CD14-positive monocyte (primary cell): ENCODE measurements around the gene FRMD3. TPM values are rescaled to one million over a fixed set of nuclear protein-coding genes. Genes with fewer than 3 reads are reported as not detected.
A peak's percentile ranks its signal among the peaks of the same experiment; 100 is the strongest.

Source experiments
- DNase-seq, 3 donors: peaks; one replicate each; pipeline ENCODE4 v3.0.0-alpha.2; 2011 to 2022
- H2AFZ ChIP-seq: 2 replicates; pipeline ENCODE4 v1.6.0; 2012; ENCODE audit warnings: mild to moderate bottlenecking, low read depth, low read length, inconsistent platforms; ENCODE audit not compliant: insufficient read depth, poor library complexity, severe bottlenecking
- H3K27ac ChIP-seq, 2 donors: 1 replicate in 1 of 2; 2 replicates in 1 of 2; pipeline ENCODE4 v1.5.1; 2012 to 2013; ENCODE audit warnings: low read length in 2 of 2, control low read depth in 1 of 2, inconsistent platforms in 1 of 2, low read depth in 1 of 2, mild to moderate bottlenecking in 1 of 2
- H3K27me3 ChIP-seq, 2 donors: one replicate each; pipeline versions ENCODE4 v1.6.0 to v1.6.1; 2011 to 2013; ENCODE audit warnings: low read length in 2 of 2; ENCODE audit not compliant: control insufficient read depth in 2 of 2, insufficient read depth in 2 of 2
- H3K36me3 ChIP-seq, 2 donors: replicated peaks in 1 of 2; 1 replicate in 1 of 2; 2 replicates in 1 of 2; pipeline versions ENCODE4 v1.5.1 to v1.6.1; 2012 to 2013; ENCODE audit warnings: low read length in 2 of 2, control low read depth in 1 of 2, inconsistent platforms in 1 of 2, mild to moderate bottlenecking in 1 of 2; ENCODE audit not compliant: insufficient read depth in 2 of 2, control insufficient read depth in 1 of 2
- H3K4me1 ChIP-seq, 2 donors: 1 replicate in 1 of 2; 2 replicates in 1 of 2; pipeline versions ENCODE4 v1.5.1 to v1.6.1; 2012 to 2013; ENCODE audit warnings: low read length in 2 of 2, control low read depth in 1 of 2, inconsistent platforms in 1 of 2, mild to moderate bottlenecking in 1 of 2, moderate library complexity in 1 of 2; ENCODE audit not compliant: insufficient read depth in 2 of 2, control insufficient read depth in 1 of 2
- H3K4me2 ChIP-seq: replicated peaks from 2 replicates; pipeline ENCODE3; 2012; ENCODE audit warnings: low read length, moderate library complexity, mild to moderate bottlenecking; ENCODE audit not compliant: poor library complexity, severe bottlenecking; ENCODE audit errors: extremely low read depth
- H3K4me3 ChIP-seq, 3 experiments: fragments of 200-600 bp in 1 of 3; sonication (generic) in 1 of 3; replicated peaks in 1 of 3; 1 replicate in 2 of 3; 2 replicates in 1 of 3; pipeline ENCODE4 v1.5.1; 2011 to 2013; ENCODE audit warnings: low read length in 3 of 3, mild to moderate bottlenecking in 3 of 3, control low read depth in 2 of 3, low read depth in 2 of 3, inconsistent platforms in 1 of 3, moderate library complexity in 1 of 3
- H3K79me2 ChIP-seq: 2 replicates; pipeline ENCODE4 v1.6.0; 2012; ENCODE audit warnings: mild to moderate bottlenecking, control low read depth, inconsistent platforms, low read length, moderate library complexity; ENCODE audit not compliant: insufficient read depth
- H3K9ac ChIP-seq: 2 replicates; pipeline ENCODE4 v1.6.0; 2017; ENCODE audit warnings: low read length, mild to moderate bottlenecking; ENCODE audit not compliant: insufficient read depth, poor library complexity, severe bottlenecking
- H3K9me3 ChIP-seq, 2 donors: replicated peaks in 1 of 2; 1 replicate in 1 of 2; 2 replicates in 1 of 2; pipeline versions ENCODE4 v1.5.1 to v1.6.1; 2012 to 2013; ENCODE audit warnings: low read length in 2 of 2, control low read depth in 1 of 2; ENCODE audit not compliant: control insufficient read depth in 1 of 2, insufficient read depth in 1 of 2
- H4K20me1 ChIP-seq: 2 replicates; pipeline ENCODE4 v1.6.0; 2012; ENCODE audit warnings: mild to moderate bottlenecking, low read length, control low read depth, moderate library complexity; ENCODE audit not compliant: insufficient read depth
- H3K27ac Mint-ChIP-seq, 7 donors: one replicate each; pipeline ENCODE4 v1.8.0; 2020; ENCODE audit warnings: mild to moderate bottlenecking in 7 of 7, mixed read lengths in 7 of 7, moderate library complexity in 6 of 7, inconsistent platforms in 2 of 7
- H3K27me3 Mint-ChIP-seq, 3 donors: one replicate each; pipeline ENCODE4 v1.8.0; 2021 to 2022; ENCODE audit warnings: low read depth in 3 of 3, mild to moderate bottlenecking in 3 of 3, mixed read lengths in 3 of 3, moderate library complexity in 3 of 3, inconsistent platforms in 1 of 3
- H3K36me3 Mint-ChIP-seq, 2 donors: one replicate each; pipeline ENCODE4 v1.8.0; 2020; ENCODE audit warnings: mixed read lengths in 2 of 2, inconsistent platforms in 1 of 2, mild to moderate bottlenecking in 1 of 2
- H3K4me1 Mint-ChIP-seq: one replicate; pipeline ENCODE4 v1.8.0; 2020; ENCODE audit warnings: mild to moderate bottlenecking, mixed read lengths
- H3K4me3 Mint-ChIP-seq, 2 donors: one replicate each; pipeline ENCODE4 v1.8.0; 2020; ENCODE audit warnings: mild to moderate bottlenecking in 2 of 2, mixed read lengths in 2 of 2, moderate library complexity in 1 of 2
- H3K9me3 Mint-ChIP-seq, 7 donors: one replicate each; pipeline ENCODE4 v1.8.0; 2020 to 2022; ENCODE audit warnings: mixed read lengths in 7 of 7, mild to moderate bottlenecking in 6 of 7, moderate library complexity in 6 of 7, inconsistent platforms in 2 of 7
- WGBS: methylation state at CpG from one replicate; pipeline ENCODE4 v1.1.5; 2013; ENCODE audit warnings: missing lambda C conversion rate; ENCODE audit not compliant: insufficient coverage; 5-methylcytosine and 5-hydroxymethylcytosine counted together
- intact Hi-C, 2 donors: fragments of 100-400 bp; cut with micrococcal nuclease; formaldehyde crosslinking; loops; one replicate each; pipeline versions ENCODE4 v1.15.0 to v1.15.1; 2023
- polyA plus RNA-seq, 3 donors: library from polyadenylated mRNA; depleted of rRNA in 1 of 3; unstranded in 2 of 3; stranded (reverse) in 1 of 3; fragments of 300-500 nt in 2 of 3; fragments of >200 nt in 1 of 3; fragmentation: Illumina TruSeq in 2 of 3; gene quantifications; 1 replicate in 2 of 3; 2 replicates in 1 of 3; pipeline ENCODE4 v1.2.3, GENCODE V29; 2012 to 2021
- TF ChIP-seq, protein P1 (sequence below): fragments of 200-600 bp; IDR thresholded peaks from one replicate; pipeline ENCODE4 v1.8.0; 2022; ENCODE audit warnings: antibody characterized with exemption, mild to moderate bottlenecking

Gene FRMD3
- polyA plus RNA-seq, 3 donors = 2.8 to 9.8 (median 4.2) TPM

DNA sequence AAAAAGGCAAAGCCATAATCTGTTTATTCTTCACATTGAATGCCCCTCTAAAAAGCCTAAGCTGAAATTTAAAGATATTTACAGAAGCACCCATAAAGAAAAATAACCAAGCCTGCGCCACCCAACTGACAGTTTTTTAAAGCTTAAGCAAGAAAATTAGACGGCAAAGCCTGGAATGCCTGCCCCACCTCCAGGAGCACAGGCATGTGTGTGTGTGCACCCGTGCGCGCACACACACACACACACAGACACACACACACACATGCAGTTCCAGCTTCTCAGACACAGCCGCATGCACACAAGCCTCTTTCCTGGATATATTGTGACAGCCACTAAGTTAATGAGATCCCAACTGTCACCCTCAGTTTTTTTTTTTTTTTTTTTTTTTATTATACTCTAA lies 88.2 kb downstream of the FRMD3 start:
- H3K9me3 ChIP-seq = no peaks in the 10 kb centered on the region
- no peaks in the 10 kb centered on the region for H4K20me1 ChIP-seq
- H3K9ac ChIP-seq = no peak overlapping the region
- no peaks in the 10 kb centered on the region for H3K4me1 ChIP-seq
- H3K27me3 Mint-ChIP-seq = peaks cover 0 to 6% (median 3%) of the 10 kb centered on the region in 3 donors
- no peak overlapping the region for H3K27ac Mint-ChIP-seq
- H3K27ac ChIP-seq = no peak overlapping the region
- H3K27me3 ChIP-seq = no peaks in the 10 kb centered on the region
- DNase-seq = no peak
- H3K4me3 ChIP-seq = no peak overlapping the region
- peaks cover 0 to 7% (median under 1%) of the 10 kb centered on the region in 7 donors for H3K9me3 Mint-ChIP-seq
- no peak overlapping the region for H3K4me3 Mint-ChIP-seq
- no peak overlapping the region for H2AFZ ChIP-seq
- intact Hi-C loops = no loop called here
- no peaks in the 10 kb centered on the region for H3K36me3 ChIP-seq
- H3K36me3 Mint-ChIP-seq = peaks cover 0 to 13% of the 10 kb centered on the region in 2 donors
- no peak overlapping the region for H3K4me2 ChIP-seq
- H3K4me1 Mint-ChIP-seq = no peaks in the 10 kb centered on the region
- TF ChIP-seq, protein P1, sequence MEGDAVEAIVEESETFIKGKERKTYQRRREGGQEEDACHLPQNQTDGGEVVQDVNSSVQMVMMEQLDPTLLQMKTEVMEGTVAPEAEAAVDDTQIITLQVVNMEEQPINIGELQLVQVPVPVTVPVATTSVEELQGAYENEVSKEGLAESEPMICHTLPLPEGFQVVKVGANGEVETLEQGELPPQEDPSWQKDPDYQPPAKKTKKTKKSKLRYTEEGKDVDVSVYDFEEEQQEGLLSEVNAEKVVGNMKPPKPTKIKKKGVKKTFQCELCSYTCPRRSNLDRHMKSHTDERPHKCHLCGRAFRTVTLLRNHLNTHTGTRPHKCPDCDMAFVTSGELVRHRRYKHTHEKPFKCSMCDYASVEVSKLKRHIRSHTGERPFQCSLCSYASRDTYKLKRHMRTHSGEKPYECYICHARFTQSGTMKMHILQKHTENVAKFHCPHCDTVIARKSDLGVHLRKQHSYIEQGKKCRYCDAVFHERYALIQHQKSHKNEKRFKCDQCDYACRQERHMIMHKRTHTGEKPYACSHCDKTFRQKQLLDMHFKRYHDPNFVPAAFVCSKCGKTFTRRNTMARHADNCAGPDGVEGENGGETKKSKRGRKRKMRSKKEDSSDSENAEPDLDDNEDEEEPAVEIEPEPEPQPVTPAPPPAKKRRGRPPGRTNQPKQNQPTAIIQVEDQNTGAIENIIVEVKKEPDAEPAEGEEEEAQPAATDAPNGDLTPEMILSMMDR = no peak
- H3K79me2 ChIP-seq = no peaks in the 10 kb centered on the region
- 77% methylated on average over 2 of the region's 6 CpGs for WGBS

DNA sequence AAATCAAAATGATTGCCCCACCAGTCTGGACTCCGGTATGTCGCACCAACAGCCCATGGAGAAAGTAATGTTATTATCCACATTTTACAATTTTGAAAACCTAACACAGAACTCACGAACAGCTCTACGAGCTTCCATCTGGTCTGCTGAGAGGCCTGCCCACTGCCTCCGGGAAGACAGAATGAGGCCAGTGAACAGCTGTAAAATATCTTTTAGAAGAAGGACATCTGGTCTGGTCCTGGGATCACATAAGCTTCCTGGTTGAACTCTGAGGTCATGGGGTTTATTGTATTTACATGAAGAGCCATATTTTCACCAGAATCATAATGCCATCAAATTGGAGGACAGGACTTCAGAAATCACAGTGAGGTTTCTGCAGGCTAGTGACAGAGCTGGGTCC lies 89.0 kb downstream of the FRMD3 start:
- H3K4me3 Mint-ChIP-seq = no peak overlapping the region
- no peak overlapping the region for H3K4me3 ChIP-seq
- H3K9me3 ChIP-seq = no peaks in the 10 kb centered on the region
- no peak overlapping the region for H3K27ac ChIP-seq
- WGBS = 100% methylated on average over 3 of the region's 5 CpGs
- no peaks in the 10 kb centered on the region for H3K79me2 ChIP-seq
- H3K4me1 ChIP-seq = no peaks in the 10 kb centered on the region
- H2AFZ ChIP-seq = no peak overlapping the region
- H3K36me3 Mint-ChIP-seq = peaks cover 0 to 13% of the 10 kb centered on the region in 2 donors
- no peak for DNase-seq
- no peak overlapping the region for H3K9ac ChIP-seq
- H3K27ac Mint-ChIP-seq = peak overlapping the region in 2 of 7 donors; percentile 11 to 61
- H4K20me1 ChIP-seq = no peaks in the 10 kb centered on the region
- peaks cover 0 to 6% (median 0%) of the 10 kb centered on the region in 7 donors for H3K9me3 Mint-ChIP-seq
- peaks cover 2% of the 10 kb centered on the region for H3K4me1 Mint-ChIP-seq
- no peaks in the 10 kb centered on the region for H3K36me3 ChIP-seq
- H3K27me3 Mint-ChIP-seq = peaks cover 0 to 6% (median 3%) of the 10 kb centered on the region in 3 donors
- TF ChIP-seq, protein P1 = no peak
- intact Hi-C loops = no loop called here
- H3K4me2 ChIP-seq = no peak overlapping the region
- H3K27me3 ChIP-seq = no peaks in the 10 kb centered on the region
